H1 (cell line): ENCODE measurements around the gene ANKH. TPM values are rescaled to one million over a fixed set of nuclear protein-coding genes. Genes with fewer than 3 reads are reported as not detected.

Experiments
- POLR2A ChIP-seq, 2 experiments: IDR thresholded peaks; 1 replicate in 1 of 2; 2 replicates in 1 of 2; pipeline ENCODE4 v1.6.1; 2011; ENCODE audit warnings: low read depth in 2 of 2, low read length in 2 of 2, mild to moderate bottlenecking in 2 of 2; ENCODE audit errors: control extremely low read depth in 1 of 2
- polyA plus RNA-seq, 7 experiments: library from polyadenylated mRNA; depleted of rRNA in 3 of 7; stranded (reverse) in 5 of 7; unstranded in 2 of 7; fragments of >200 nt in 5 of 7; fragments of 200-250 nt in 2 of 7; gene quantifications; 1 replicate in 5 of 7; 2 replicates in 1 of 7; 4 replicates in 1 of 7; pipeline versions ENCODE4 v1.2.1 to v1.2.3, GENCODE V29; 2011 to 2013; ENCODE audit warnings: missing spikeins in 2 of 7, mixed read lengths in 2 of 7
- total RNA-seq: library from RNA; stranded (reverse); fragmentation: NEBNext Ultra II Directional; extraction: Animal tissue kit (Norgen Biotek cat#: 25700); gene quantifications from 2 replicates; pipeline ENCODE4 v1.2.1, GENCODE V29; 2021

ANKH gene
- total and polyA plus RNA-seq, 2 of the 8 experiments (the other 6 are each of a cell fraction or from before 2014, with no cell fraction given) = 5.3 to 13.0 TPM

DNA sequence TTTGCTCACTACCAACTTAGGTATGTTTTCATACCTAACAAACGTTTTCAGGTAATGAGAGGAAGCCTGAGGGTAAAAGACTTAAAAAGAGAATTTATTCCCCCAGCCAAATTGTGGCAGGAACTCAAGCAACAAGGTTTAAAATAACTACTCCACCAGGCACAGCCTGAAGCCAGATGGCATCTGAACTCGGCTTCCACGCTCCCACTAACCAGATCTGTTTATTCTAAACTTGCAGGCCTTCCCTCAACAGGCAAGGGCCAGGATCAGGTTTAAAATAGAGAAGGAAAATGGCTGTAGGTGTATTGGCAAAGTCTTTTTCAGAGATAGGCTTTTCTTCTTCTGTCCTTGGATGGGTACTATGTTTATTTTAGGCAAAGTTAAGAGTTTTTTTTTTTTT, 117.6 kb downstream of the ANKH start (continued):
- TF ChIP-seq POLR2A (IDR thresholded peaks at IDR 0.05; ENCODE audit: control extremely low read depth in 1 of 2, low read depth in 2 of 2, low read length in 2 of 2) = no peak
